ENCODE data around the gene ANTXR2. TPM values are rescaled to one million over a fixed set of nuclear protein-coding genes. Genes with fewer than 3 reads are reported as not detected.
A peak's percentile ranks its signal among the peaks of the same experiment; 100 is the strongest.

ANTXR2 gene
- total and polyA plus RNA-seq, 2 of the 13 experiments (the other 11 are each of a cell fraction or from before 2014, with no cell fraction given) = 4.6 to 14.5 TPM

DNA sequence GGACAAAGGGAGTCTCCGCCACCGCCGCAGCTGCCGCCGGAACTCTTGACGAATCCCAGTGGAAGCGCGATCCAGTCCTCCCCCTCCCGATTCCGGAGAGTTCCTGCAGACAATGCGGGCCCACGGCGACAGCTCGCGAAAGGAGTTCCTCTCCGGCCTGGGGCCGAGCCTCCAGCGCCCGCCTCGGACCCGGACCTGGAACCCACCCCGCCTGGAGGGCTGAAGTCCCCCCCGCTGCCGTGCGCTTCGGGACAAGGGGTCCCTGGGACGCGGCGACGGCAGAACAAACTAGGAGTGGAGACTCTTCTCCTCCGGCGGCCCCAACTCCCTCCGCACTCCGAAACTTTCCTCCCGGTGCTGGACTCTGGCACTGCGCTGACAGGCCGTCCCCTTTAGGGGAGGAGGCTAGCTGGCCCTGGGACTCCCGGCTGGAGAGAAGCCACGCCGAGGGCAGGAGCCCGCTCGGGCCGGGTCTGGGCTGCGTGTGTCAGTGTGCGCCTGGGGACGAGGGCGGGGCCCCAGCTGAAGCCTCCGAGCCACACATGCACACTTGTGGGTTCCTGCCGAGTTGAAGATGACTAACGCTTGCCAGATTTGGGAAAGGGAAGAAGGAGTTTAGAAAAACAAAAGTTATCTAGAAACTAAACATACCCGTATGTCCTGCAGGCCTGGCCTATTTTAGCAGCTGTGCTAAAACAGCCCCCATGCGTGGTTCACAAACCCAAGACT is at the start of gene ANTXR2 (continued):
- TF ChIP-seq, protein P1, sequence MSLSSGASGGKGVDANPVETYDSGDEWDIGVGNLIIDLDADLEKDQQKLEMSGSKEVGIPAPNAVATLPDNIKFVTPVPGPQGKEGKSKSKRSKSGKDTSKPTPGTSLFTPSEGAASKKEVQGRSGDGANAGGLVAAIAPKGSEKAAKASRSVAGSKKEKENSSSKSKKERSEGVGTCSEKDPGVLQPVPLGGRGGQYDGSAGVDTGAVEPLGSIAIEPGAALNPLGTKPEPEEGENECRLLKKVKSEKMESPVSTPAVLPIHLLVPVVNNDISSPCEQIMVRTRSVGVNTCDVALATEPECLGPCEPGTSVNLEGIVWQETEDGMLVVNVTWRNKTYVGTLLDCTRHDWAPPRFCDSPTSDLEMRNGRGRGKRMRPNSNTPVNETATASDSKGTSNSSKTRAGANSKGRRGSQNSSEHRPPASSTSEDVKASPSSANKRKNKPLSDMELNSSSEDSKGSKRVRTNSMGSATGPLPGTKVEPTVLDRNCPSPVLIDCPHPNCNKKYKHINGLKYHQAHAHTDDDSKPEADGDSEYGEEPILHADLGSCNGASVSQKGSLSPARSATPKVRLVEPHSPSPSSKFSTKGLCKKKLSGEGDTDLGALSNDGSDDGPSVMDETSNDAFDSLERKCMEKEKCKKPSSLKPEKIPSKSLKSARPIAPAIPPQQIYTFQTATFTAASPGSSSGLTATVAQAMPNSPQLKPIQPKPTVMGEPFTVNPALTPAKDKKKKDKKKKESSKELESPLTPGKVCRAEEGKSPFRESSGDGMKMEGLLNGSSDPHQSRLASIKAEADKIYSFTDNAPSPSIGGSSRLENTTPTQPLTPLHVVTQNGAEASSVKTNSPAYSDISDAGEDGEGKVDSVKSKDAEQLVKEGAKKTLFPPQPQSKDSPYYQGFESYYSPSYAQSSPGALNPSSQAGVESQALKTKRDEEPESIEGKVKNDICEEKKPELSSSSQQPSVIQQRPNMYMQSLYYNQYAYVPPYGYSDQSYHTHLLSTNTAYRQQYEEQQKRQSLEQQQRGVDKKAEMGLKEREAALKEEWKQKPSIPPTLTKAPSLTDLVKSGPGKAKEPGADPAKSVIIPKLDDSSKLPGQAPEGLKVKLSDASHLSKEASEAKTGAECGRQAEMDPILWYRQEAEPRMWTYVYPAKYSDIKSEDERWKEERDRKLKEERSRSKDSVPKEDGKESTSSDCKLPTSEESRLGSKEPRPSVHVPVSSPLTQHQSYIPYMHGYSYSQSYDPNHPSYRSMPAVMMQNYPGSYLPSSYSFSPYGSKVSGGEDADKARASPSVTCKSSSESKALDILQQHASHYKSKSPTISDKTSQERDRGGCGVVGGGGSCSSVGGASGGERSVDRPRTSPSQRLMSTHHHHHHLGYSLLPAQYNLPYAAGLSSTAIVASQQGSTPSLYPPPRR (CRISPR knock-in tag; IDR thresholded peaks at IDR 0.05; ENCODE audit: borderline replicate concordance) = 0 out of 2 replicates have a peak, but pooled peaks have one; percentile 16
- TF ChIP-seq, protein P2, sequence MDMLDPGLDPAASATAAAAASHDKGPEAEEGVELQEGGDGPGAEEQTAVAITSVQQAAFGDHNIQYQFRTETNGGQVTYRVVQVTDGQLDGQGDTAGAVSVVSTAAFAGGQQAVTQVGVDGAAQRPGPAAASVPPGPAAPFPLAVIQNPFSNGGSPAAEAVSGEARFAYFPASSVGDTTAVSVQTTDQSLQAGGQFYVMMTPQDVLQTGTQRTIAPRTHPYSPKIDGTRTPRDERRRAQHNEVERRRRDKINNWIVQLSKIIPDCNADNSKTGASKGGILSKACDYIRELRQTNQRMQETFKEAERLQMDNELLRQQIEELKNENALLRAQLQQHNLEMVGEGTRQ (IDR thresholded peaks at IDR 0.05; ENCODE audit: low read depth, low read length) = no peak
- TF ChIP-seq, protein P2 (CRISPR knock-in tag; IDR thresholded peaks at IDR 0.05; ENCODE audit: borderline replicate concordance) = no peak
- TF ChIP-seq TARDBP (CRISPR knock-in tag; IDR thresholded peaks at IDR 0.05) = no peak
- no peak for TF ChIP-seq CEBPB (IDR thresholded peaks at IDR 0.05; ENCODE audit: borderline replicate concordance, low read depth, low read length)
- no peak for TF ChIP-seq ZNF383 (CRISPR knock-in tag; IDR thresholded peaks at IDR 0.05; ENCODE audit: borderline replicate concordance)
- TF ChIP-seq ZNF432 (CRISPR knock-in tag; IDR thresholded peaks at IDR 0.05; ENCODE audit: borderline replicate concordance) = no peak
- TF ChIP-seq STAG1 (CRISPR knock-in tag; IDR thresholded peaks at IDR 0.05) = peak; percentile 8; the same call in 1 of the 2 replicates
- TF ChIP-seq IKZF1 (IDR thresholded peaks at IDR 0.05) = no peak
- TF ChIP-seq, protein P3, sequence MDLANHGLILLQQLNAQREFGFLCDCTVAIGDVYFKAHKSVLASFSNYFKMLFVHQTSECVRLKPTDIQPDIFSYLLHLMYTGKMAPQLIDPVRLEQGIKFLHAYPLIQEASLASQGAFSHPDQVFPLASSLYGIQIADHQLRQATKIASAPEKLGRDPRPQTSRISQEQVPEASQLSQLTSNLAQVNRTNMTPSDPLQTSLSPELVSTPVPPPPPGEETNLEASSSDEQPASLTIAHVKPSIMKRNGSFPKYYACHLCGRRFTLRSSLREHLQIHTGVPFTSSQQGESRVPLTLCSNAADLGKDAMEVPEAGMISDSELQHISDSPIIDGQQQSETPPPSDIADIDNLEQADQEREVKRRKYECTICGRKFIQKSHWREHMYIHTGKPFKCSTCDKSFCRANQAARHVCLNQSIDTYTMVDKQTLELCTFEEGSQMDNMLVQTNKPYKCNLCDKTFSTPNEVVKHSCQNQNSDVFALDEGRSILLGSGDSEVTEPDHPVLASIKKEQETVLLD (CRISPR knock-in tag; IDR thresholded peaks at IDR 0.05; ENCODE audit: low read depth) = no peak
- no peak for TF ChIP-seq ZNF256 (CRISPR knock-in tag; conservative IDR thresholded peaks at IDR 0.05)
- TF ChIP-seq, protein P4, sequence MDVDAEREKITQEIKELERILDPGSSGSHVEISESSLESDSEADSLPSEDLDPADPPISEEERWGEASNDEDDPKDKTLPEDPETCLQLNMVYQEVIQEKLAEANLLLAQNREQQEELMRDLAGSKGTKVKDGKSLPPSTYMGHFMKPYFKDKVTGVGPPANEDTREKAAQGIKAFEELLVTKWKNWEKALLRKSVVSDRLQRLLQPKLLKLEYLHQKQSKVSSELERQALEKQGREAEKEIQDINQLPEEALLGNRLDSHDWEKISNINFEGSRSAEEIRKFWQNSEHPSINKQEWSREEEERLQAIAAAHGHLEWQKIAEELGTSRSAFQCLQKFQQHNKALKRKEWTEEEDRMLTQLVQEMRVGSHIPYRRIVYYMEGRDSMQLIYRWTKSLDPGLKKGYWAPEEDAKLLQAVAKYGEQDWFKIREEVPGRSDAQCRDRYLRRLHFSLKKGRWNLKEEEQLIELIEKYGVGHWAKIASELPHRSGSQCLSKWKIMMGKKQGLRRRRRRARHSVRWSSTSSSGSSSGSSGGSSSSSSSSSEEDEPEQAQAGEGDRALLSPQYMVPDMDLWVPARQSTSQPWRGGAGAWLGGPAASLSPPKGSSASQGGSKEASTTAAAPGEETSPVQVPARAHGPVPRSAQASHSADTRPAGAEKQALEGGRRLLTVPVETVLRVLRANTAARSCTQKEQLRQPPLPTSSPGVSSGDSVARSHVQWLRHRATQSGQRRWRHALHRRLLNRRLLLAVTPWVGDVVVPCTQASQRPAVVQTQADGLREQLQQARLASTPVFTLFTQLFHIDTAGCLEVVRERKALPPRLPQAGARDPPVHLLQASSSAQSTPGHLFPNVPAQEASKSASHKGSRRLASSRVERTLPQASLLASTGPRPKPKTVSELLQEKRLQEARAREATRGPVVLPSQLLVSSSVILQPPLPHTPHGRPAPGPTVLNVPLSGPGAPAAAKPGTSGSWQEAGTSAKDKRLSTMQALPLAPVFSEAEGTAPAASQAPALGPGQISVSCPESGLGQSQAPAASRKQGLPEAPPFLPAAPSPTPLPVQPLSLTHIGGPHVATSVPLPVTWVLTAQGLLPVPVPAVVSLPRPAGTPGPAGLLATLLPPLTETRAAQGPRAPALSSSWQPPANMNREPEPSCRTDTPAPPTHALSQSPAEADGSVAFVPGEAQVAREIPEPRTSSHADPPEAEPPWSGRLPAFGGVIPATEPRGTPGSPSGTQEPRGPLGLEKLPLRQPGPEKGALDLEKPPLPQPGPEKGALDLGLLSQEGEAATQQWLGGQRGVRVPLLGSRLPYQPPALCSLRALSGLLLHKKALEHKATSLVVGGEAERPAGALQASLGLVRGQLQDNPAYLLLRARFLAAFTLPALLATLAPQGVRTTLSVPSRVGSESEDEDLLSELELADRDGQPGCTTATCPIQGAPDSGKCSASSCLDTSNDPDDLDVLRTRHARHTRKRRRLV (CRISPR knock-in tag; IDR thresholded peaks at IDR 0.05) = no peak; the same call in 1 of the 2 replicates
- TF ChIP-seq, protein P5, sequence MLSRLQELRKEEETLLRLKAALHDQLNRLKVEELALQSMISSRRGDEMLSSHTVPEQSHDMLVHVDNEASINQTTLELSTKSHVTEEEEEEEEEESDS (CRISPR knock-in tag; IDR thresholded peaks at IDR 0.05; ENCODE audit: borderline replicate concordance) = no peak
- no peak for TF ChIP-seq ZNF644 (CRISPR knock-in tag; IDR thresholded peaks at IDR 0.05; ENCODE audit: low read depth)
- TF ChIP-seq KAT2B (IDR thresholded peaks at IDR 0.05; ENCODE audit: borderline replicate concordance, low read depth, low read length) = no peak

Measured in HepG2 (cell line).